GM19372 (cell line): ENCODE measurements around the gene WDR64.
"Not testable (repeated sequence)": the region's sequence is repeated elsewhere in the genome, so short reads cannot be mapped to it uniquely, and the experiment has no call there.

Source experiments
- ATAC-seq: cut with Tn5 transposase; IDR thresholded peaks from one replicate; pipeline ENCODE4 v1.9.1; 2021; ENCODE audit warnings: mild to moderate bottlenecking, low read depth, moderate library complexity; ENCODE audit not compliant: unreplicated experiment

WDR64 gene

GRCh38 chr1:241654019-241654418, 1.9 kb downstream of the WDR64 start:
- no peak for ATAC-seq

- ATAC-seq: no peak
Measured at GRCh38 chr1:241654641-241655040, 2.6 kb downstream of the WDR64 start.

DNA sequence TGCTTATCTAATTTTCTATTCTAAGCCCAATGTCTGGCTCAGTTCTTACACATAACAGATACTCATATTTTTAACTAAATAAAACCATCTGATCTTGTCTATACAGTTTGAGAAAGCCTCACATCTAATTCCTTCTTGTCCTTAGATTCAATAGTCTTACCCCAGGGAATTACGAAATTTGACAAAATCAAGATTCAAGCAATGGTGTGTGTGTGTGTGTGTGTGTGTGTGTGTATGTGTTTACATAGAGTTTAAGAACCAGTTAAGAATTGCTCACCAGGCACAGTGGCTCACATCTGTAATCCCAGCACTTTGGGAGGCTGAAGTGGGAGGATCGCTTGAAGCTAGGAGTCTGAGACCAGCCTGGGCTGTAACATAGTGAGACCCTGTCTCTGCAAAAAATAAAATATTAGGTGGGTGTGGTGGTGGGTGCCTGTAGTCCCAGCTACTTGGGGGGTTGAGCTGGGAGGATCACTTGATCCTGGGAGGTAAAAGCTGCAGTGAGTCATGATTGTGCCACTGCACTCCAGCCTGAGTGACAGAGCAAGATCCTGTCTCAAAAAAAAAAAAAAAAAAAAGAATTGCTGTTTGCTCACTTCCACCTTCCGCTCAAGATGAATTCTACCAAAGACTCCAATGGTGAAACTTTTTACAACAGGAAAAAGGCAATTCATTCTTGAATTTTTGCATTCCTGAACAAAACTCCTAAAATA, 6.2 kb downstream of the WDR64 start:
- ATAC-seq: no peak

DNA sequence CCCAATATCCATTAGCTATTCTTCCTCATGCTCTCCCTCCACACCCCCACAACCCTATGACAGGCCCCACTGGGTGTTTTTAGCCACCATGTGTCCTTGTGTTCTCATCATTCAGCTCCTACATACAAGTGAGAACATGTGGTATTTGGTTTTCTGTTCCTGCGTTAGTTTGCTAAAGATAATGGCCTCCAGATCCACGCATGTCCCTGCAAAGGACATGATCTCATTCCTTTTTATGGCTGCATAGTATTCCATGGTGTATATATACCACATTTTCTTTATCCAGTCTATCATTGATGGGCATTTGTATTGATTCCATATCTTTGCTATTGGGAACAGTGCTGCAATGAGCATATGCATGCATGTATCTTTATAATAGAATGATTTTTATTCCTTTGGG, 6.9 kb downstream of the WDR64 start:
- not testable (repeated sequence) for ATAC-seq

- no peak for ATAC-seq
Measured at GRCh38 chr1:241660424-241660972, 8.4 kb downstream of the WDR64 start.

- ATAC-seq: no peak
Measured at GRCh38 chr1:241666419-241666818, 14.3 kb downstream of the WDR64 start.

DNA sequence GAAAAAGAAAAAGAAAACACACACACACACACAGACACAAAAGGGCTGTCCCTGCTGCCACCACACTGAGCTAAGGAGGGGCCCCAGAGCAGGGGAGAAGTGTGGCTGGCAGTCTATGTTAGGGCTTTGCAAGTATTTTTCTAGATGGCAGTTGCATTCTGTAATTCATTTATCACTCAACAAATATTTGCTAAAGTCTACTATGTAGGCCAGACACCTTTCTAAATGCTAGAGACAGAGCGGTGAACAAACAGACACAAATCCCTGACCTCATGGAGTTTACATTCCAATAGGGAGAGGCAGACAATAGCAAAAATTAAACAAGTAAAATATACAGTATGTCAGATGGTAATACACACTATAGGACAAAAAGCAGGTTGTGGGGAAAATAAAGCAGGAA, 20.2 kb downstream of the WDR64 start:
- no peak for ATAC-seq

- no peak for ATAC-seq
Measured at GRCh38 chr1:241674805-241675384, 22.8 kb downstream of the WDR64 start.

- ATAC-seq: no peak
Measured at GRCh38 chr1:241675983-241676382, 23.9 kb downstream of the WDR64 start.

DNA sequence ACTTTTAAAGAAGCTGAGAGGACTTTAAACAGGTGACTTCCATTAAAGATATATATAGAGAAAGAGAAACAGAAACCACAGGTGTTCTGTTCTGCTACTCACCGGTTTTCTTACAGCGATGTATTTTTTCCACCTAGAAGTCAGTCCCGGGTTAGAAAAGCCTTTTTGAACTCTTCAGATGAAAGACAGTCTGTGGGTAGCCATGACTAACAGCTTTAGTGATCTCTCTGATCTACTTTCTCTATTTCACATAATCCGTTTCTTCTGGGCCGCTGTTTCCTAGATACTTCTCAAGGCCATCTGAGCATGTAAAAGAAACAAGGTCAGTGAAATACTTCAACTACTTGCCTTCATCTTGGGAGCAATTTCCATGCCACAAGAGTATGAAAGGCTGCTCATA, 25.1 kb downstream of the WDR64 start:
- peak; percentile 84 for ATAC-seq

DNA sequence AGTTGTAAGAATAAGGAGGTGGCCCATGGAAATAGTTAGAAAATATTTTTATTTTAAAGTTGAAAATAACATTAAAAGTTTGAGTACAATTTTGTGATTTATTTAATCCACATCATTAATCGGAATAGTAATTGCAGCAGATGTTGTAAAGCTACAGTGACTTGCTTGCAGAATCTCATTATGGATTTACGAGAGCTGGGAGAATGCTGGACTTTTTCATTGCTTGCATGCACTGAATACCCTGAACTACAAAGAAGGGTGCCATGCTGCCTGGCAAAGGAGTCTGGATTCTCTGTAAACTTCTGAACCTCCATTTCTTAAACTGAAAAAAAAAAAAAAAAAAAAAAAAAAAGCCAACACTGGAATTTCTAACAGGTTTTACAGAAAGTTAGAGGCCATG, 26.5 kb downstream of the WDR64 start:
- ATAC-seq: no peak

GRCh38 chr1:241679404-241679803, 27.3 kb downstream of the WDR64 start:
- no peak for ATAC-seq

- ATAC-seq: no peak
Measured at GRCh38 chr1:241679961-241680360, 27.9 kb downstream of the WDR64 start.

- not testable (repeated sequence) for ATAC-seq
Measured at GRCh38 chr1:241681861-241682448, 29.9 kb downstream of the WDR64 start.

DNA sequence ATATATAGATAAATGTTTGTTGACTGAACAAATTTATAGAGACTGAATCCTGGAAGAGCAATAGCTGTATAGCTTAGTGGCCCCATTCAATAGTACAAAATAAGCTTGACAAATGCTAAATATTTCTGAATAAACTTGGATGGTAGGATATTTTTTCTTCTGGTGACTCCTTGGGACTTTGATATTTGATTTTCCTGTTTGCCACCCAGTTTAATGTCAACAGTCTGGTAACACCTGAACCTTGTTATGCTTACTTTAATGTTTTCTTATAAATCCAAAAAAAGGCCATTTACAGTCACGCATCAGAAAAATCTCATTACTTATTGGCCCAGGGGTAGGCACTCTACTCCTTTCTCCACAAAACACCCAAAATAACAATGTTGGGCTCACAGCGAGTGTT, 30.8 kb downstream of the WDR64 start:
- no peak for ATAC-seq

GRCh38 chr1:241684108-241684507, 32.0 kb downstream of the WDR64 start:
- no peak for ATAC-seq

GRCh38 chr1:241688940-241689368, 36.9 kb downstream of the WDR64 start:
- ATAC-seq: no peak

- ATAC-seq: no peak
Measured at GRCh38 chr1:241695246-241696171, 43.4 kb downstream of the WDR64 start.

- ATAC-seq: no peak
Measured at GRCh38 chr1:241696172-241696814, 44.2 kb downstream of the WDR64 start.
